Testis (tissue), 3 donors: ENCODE measurements around the gene GPR158. TPM values are rescaled to one million over a fixed set of nuclear protein-coding genes. Genes with fewer than 3 reads are reported as not detected.

Experiments used
- DNase-seq: peaks from one replicate; pipeline ENCODE4 v3.0.0-alpha.2; 2019
- H3K27ac ChIP-seq, 2 donors: fragments of 200-600 bp; sonication (generic); one replicate each; pipeline ENCODE4 v1.5.1; 2019
- H3K27me3 ChIP-seq: fragments of 200-600 bp; sonication (generic); one replicate; pipeline ENCODE4 v1.5.1; 2019
- H3K36me3 ChIP-seq: fragments of 200-600 bp; sonication (generic); one replicate; pipeline ENCODE4 v1.5.1; 2017; ENCODE audit warnings: low read depth; ENCODE audit errors: missing control alignments
- H3K4me1 ChIP-seq: fragments of 200-600 bp; sonication (generic); one replicate; pipeline ENCODE4 v1.5.1; 2019
- H3K4me3 ChIP-seq, 2 donors: fragments of 200-600 bp; sonication (generic); one replicate each; pipeline ENCODE4 v1.5.1; 2017 to 2019
- H3K9me3 ChIP-seq: fragments of 200-600 bp; sonication (generic); one replicate; pipeline ENCODE4 v1.5.1; 2017
- CTCF ChIP-seq, 3 experiments: fragments of 450-650 bp in 2 of 3; fragments of 200-600 bp in 1 of 3; sonication (generic) in 1 of 3; IDR thresholded peaks; one replicate each; pipeline ENCODE4 v1.5.1; 2016 to 2019; ENCODE audit warnings: antibody characterized with exemption in 3 of 3, mild to moderate bottlenecking in 2 of 3, moderate library complexity in 1 of 3
- POLR2A ChIP-seq: fragments of 450-650 bp; IDR thresholded peaks from one replicate; pipeline ENCODE4 v1.6.1; 2017; ENCODE audit warnings: antibody characterized with exemption, mild to moderate bottlenecking, moderate library complexity
- WGBS, 2 donors: methylation state at CpG; one replicate each; pipeline ENCODE4 v1.1.5; 2018; 5-methylcytosine and 5-hydroxymethylcytosine counted together
- intact Hi-C: fragments of 100-400 bp; cut with DNase I; formaldehyde crosslinking; loops from one replicate; pipeline ENCODE4 v1.15.1; 2023; ENCODE audit warnings: low total_unique reads
- polyA plus RNA-seq: library from polyadenylated mRNA; stranded (reverse); fragments of 350-450 nt; fragmentation: Illumina TruSeq; extraction: RNeasy Lipid Tissue Mini Kit (QIAGEN cat#74804); gene quantifications from one replicate; pipeline ENCODE4 v1.2.3, GENCODE V29; 2014; ENCODE audit warnings: low read depth, low replicate concordance; ENCODE audit not compliant: insufficient read depth
- total RNA-seq, 2 donors: library from RNA; depleted of rRNA; stranded (reverse); fragments of >200 nt; gene quantifications; one replicate each; pipeline ENCODE4 v1.2.3, GENCODE V29; 2016

Gene GPR158
- total and polyA plus RNA-seq, 3 donors from 2014 or later: 1.9 to 2.5 (median 2.0) TPM

- 87 to 92% methylated on average over 12 of the region's 12 CpGs for WGBS, 2 donors
- intact Hi-C loops: no loop called here
- no peak for DNase-seq
- Histone ChIP-seq H3K27ac (no peak overlapping the region), H3K27me3 (no peaks in the 10 kb centered on the region), H3K9me3 (no peaks in the 10 kb centered on the region), H3K36me3 (no peaks in the 10 kb centered on the region), H3K4me3 (no peak overlapping the region), H3K4me1 (no peaks in the 10 kb centered on the region)
- TF ChIP-seq CTCF (IDR thresholded peaks at IDR 0.05): no peak
- no peak for TF ChIP-seq POLR2A
Measured at GRCh38 chr10:25338271-25338670, 163.5 kb downstream of the GPR158 start.

GRCh38 chr10:25339966-25340365, 165.2 kb downstream of the GPR158 start:
- Histone ChIP-seq H3K36me3 (no peaks in the 10 kb centered on the region), H3K27me3 (no peaks in the 10 kb centered on the region), H3K4me3 (no peak overlapping the region), H3K4me1 (no peaks in the 10 kb centered on the region), H3K9me3 (no peaks in the 10 kb centered on the region), H3K27ac (no peak overlapping the region)
- WGBS, 2 donors: 56 to 67% methylated on average over 1 of the region's 1 CpG
- intact Hi-C loops: no loop called here
- TF ChIP-seq POLR2A (no peak), CTCF (IDR thresholded peaks at IDR 0.05) (no peak)
- no peak for DNase-seq

- WGBS, 2 donors: 92 to 93% methylated on average over 3 of the region's 3 CpGs
- intact Hi-C loops: no loop called here
- no peaks in the 10 kb centered on the region for H3K36me3 ChIP-seq
- no peaks in the 10 kb centered on the region for H3K27me3 ChIP-seq
- H3K9me3 ChIP-seq: no peaks in the 10 kb centered on the region
- no peak for DNase-seq
- H3K27ac ChIP-seq: no peak overlapping the region
- TF ChIP-seq CTCF (IDR thresholded peaks at IDR 0.05) (no peak), POLR2A (no peak)
- H3K4me3 ChIP-seq: no peak overlapping the region
- H3K4me1 ChIP-seq: no peaks in the 10 kb centered on the region
Measured at GRCh38 chr10:25349520-25349919, 174.7 kb downstream of the GPR158 start.

DNA sequence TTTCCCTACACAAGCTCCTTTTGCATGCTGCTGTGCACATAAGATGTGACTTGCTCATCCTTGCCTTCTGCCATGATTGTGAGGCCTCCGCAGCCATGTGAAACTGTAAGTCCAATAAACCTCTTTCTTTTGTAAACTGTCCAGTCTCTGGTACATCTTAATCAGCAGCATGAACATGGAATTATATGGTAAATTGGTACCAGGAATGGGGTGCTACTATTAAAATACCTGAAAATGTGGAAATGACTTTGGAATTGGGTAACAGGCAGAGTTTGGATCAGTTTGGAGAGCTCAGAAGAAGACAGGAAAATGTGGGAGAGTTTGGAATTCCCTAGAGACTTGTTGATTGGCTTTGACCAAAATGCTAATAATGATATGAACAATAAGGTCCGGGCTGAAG, 181.8 kb downstream of the GPR158 start:
- TF ChIP-seq POLR2A (no peak), CTCF (IDR thresholded peaks at IDR 0.05) (no peak)
- H3K9me3 ChIP-seq: no peaks in the 10 kb centered on the region
- no peaks in the 10 kb centered on the region for H3K4me1 ChIP-seq
- no peak for DNase-seq
- no peaks in the 10 kb centered on the region for H3K27me3 ChIP-seq
- no peaks in the 10 kb centered on the region for H3K36me3 ChIP-seq
- H3K27ac ChIP-seq: no peak overlapping the region
- intact Hi-C loops: no loop called here
- H3K4me3 ChIP-seq: no peak overlapping the region
- WGBS, 2 donors: 87 to 94% methylated on average over 2 of the region's 2 CpGs

- WGBS, 2 donors: 74 to 81% methylated on average over 3 of the region's 3 CpGs
- Histone ChIP-seq H3K27me3 (no peaks in the 10 kb centered on the region), H3K27ac (no peak overlapping the region), H3K4me3 (no peak overlapping the region), H3K9me3 (no peaks in the 10 kb centered on the region), H3K36me3 (no peaks in the 10 kb centered on the region), H3K4me1 (no peaks in the 10 kb centered on the region)
- DNase-seq: no peak
- no peak for TF ChIP-seq CTCF (IDR thresholded peaks at IDR 0.05)
- TF ChIP-seq POLR2A: no peak
- intact Hi-C loops: no loop called here
Measured at GRCh38 chr10:25357269-25357668, 182.5 kb downstream of the GPR158 start.
